MV-4-11 (cell line): ENCODE results near the gene ABCA4.

ENCODE experiments used
- DNase-seq: peaks from one replicate; lab custom pipeline; 2025; lab: John Stamatoyannopoulos, UW

Gene ABCA4

DNA sequence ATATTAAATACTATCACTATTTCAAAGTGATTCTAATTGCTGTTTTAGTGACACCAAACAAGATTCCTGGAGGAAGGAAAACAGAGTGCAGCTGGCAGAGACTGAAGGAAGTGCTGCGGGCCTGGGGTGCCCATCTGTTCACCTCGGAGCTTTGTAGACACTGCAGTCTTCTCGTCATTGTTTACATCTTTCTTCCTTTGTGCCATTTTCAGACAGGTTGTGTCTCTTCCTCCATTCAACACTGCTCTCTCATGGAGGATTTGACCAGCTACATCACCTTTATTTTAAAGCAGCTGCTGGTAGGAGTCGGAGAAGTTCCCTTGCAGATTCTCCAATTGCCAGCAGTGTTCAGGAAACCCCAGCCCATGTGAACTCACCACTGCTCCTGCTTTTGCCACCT lies 37.3 kb downstream of the ABCA4 start:
- no peak for DNase-seq

DNA sequence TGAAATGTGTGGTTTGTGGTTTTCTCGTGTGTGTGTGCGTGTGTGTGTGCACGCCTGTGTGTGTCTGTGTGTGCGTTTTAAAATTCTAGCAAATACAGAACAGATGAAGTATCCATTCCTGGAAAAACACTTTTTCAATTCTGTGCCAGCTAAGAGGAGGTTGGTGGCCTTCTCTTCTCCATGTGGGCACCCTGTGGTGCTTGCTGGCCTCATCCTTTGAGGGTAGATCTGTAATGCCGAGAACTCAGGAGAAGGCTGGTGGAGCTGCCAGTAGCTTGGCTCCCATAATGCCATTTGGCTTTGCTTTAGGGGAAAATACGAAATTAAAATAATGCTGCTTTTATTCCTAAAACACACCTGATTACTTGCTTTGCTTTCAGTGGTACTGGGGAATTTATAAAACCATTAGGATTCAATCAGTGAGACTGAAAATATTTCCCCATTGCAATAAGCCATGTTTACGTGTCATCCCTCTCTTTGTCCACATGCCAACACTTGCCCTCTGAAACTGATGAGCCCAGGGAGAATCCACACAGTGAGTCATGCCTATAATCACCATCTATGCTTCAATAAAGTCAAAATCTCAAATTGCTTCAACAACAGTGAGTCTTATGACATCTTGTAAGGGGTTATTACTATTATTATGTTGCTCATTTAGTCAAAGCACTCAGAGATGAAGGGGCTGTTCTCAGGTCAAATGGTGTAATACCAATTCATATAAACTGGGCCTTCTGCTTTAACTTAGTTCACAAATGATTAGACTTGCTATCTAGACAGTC lies 39.2 kb downstream of the ABCA4 start:
- DNase-seq = no peak

DNA sequence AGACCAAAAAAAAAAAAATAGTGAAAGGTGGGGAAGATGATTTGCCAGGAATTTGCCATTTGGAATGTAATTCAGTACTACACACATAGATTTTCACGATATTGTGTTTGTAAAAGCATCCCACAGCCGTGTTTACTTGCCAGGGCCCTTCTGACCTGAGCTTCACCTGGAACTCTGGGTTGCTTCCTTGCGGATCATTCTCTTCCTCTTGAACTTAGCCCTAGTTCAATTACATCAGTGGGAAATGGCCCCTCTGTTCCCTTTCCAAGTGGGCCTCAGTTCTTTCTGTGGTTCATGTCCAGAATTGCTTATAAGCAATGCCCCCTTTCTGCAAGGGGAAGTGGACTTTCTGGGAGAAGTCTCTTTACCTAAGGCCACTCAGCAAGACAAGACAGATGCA lies 41.0 kb downstream of the ABCA4 start:
- DNase-seq = no peak

DNA sequence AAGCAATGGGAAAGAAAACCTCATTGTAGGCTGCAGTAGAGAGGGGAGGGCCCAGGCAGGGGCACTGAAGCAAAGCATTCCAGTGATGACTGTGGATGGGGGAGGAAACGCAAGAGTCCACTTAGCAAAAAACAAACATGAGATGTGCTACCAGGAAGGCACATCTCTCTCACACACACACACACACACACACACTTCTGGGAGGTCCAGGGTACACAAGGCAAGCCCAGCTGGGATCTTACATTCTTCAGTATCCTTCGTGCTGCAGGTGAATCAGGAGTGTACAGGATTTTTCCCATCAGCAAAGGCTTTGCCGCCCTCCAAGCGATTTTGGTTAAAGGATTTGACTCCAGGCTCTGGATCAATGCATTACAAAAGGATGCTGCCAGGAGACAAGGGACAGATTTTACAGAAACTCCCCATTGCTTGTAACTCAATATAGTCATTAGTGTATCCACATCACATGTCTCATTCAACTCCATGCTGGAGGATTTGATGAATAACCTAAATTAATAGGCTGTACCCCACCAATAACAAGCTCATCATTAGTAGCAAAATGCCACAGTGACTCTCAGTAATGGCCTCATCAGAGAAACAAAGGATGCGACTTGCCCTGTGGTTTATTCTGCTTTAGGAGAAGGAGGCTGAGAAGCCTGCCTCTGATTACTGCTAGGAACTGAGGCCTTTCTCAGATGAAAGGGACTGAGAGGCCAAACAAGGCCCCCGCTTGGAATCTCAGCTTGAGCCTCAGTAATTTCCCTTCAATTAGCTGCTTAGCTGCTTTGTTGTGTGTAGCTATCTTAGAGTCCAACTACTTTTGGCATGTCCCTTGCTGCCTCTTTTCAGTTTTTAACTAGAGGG lies 41.6 kb downstream of the ABCA4 start:
- DNase-seq = no peak

DNA sequence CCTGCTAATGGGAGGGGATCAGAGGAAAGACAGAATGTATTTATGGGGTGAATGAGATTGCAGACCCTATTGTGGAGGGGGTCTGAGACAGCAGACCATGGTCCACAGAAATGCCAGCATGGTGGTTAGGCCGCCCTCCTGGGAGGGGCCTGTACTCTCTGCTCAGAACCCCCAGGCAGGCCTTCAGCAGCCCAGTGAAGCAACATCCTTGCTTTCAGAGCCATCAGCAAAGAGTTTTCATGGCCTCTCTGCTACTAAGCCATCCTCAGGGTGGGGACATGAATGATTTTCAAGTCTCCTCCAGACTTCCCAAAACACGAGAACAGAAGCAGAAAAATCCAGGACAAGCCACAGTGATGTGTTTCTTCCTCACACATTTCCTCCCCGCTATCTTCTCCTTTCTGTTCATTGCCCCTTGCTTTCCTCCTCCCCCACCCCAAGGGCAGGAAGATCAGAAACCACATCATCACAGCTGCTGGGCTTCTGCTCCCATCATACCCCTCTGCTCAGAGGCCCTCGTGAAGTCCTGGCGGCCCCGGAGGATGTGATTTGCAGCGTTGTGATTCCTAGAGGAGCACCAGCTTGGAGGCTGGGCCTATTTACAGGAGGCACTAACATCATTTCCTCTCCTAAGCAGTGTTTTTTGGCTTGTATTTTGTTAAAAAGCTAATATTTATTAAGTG lies 48.0 kb downstream of the ABCA4 start:
- DNase-seq = no peak

DNA sequence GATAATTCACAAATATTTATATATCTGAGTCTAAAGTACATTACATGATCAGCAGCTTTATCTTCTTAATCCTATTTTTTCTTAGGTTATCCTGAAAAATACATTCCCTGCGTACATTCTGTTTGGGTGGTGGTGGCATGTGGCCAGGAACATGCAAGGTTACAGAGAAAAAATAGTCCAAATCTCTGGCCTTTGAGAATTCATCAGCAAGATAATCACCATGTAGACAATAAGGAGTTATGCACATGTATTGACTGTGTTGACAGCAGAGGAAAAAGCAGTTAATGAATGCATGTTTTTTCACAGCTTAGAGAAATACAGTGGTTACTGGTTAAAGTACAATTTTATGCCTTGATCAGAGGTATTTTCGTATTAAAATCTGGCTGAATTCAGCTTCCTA lies 49.0 kb downstream of the ABCA4 start:
- DNase-seq = no peak

DNA sequence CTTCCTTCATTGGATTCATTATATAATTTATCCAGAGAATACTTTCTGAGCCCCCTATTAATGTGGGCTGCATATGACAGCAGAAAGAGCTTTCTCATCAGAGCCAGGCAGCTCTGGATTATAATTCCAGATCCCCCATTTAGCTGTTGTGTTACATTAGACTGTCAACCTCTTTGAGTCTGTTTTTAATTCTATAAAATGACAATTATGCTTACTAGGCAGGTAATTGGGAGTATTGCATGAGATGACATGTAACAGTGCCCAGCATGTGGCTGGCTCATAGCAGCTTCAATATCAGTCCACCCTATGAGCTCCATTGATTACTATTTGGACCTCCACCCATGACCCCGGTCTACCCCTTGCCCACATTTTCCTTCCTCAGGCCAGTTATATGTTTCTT lies 49.6 kb downstream of the ABCA4 start:
- no peak for DNase-seq

DNA sequence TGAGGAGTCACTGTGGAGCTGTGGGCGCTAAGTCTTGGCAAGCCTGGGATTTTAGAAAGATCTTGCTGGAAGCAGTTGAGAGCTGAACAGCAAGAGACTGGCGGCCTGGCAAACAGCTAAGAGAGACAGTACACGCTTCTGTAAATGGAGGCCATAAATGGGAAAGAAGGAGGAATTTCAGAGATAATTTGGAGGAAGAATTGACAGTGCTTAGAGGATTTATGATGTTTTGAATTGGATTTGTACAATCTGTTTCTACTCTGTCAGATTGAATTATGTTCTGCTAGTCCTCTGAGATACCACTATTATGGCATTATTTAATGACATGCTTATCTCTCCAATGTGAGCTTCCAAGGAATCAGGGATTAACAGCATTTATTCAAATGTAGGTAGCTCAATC lies 50.1 kb downstream of the ABCA4 start:
- no peak for DNase-seq

DNA sequence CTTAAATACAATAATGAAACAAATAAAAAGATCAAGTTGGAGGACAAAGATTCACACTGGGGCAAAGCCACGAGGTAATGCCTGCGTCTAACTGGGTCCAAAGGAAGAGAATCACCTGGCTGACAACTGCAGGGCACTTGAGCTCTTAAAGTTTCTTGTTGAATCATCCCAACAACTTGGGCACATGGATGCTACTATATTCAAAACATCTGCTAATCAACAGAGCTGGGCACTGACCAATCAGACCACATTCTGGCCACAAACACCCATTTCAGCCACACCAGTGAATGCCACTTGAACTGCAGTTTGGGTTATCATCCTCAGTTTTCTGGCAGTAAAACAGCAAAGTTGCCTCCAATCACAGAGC lies 51.0 kb downstream of the ABCA4 start:
- no peak for DNase-seq

DNA sequence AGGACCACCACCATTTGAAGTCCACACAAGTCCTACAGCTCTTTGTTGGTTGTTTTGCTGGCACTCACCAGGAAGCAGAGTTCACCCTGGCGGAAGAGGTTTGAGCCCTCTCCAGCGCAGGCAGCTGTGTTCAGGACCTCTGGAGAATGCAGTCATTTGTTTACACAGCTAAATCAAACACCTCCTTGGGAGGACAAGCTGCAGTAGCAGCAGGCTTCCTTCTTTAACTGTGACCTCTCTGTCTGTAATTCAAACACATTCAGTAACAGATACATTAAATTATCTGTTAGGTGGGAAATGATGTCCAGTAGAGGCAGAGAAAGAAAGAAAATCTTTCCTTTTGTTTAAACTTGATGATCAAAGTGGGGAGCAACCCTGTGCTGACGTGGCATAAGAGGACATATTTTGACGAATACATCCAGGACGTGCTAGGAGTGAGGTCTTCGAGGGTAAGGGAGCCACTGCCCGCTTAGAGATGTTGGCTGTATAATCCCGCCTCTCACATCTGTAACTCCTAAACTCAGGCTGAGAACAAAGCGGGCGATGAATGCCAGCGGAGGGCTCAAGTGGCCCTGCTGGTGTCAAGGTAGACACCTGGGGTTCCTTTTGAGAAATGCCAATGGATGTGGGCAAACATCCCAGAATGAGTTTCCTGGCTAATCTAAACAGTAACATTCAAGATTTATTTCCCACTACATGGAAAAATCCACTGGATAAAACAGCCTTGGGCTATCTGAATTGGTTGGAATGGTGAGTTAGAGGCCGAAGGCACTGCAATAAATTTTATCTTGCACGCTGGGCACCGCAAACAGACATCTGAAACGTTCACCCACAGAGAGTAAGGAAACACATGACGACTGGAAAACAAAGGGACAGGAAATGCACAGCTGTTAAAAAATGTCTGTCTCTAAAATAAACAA lies 51.7 kb downstream of the ABCA4 start:
- no peak for DNase-seq

DNA sequence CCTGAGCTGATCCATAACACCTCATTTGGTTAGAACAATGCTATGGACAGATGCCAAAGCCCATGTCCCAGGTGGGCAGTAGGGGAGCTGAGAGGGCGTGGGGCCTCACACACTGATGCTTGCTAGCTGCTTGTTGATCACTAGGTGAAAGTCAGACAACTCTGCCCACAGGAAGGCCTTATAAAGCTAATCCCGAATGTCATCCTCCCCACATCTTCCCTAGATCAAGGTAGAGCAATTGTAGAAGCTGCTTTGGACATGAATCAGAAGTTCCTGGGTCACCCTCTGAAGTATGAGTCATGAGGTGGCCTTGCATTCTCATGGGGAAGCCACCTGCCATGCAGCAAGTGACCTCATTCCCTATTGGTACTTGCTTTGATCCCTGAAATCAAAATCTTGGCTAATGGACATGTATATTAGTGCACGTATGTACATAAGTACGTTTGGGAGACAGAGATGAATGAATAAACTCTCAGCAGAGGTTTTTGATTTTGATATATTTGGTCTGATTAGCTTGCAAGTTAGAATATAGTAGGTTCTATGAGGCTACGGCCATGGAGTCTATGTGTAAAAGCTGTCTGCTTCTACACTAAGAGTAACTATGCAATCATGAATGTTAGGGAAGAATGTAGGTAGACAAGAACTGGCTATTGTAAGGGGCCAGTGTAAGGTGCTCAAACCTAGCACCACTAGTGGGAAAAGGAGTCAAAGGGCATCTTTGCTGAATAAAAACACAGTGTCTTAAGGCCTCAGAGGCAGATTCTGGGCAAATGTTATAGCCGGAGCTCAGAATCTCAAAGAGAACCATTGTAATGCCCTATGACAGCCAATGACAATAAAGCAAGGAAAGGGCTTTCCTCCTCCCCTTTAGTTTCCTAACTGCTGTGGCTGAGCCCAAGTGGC lies 52.6 kb downstream of the ABCA4 start:
- no peak for DNase-seq

DNA sequence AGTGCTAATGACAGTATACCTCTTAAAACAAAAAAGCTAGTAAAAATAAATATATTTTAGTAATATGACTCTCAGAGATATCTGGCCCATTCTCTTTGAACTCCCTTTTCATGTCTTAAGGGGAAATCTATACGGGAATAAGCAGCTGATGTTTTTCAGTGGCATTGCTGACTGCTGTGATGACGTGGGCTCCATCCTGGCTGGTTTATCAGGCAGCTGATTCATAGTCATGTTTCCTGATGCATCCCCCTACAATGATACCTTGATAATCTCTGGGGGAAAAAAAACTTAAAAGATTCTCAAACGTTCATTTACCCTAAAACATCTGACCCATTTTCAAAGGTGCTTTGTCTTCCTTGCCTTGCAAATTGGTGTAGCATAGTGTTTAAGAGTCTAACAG lies 53.8 kb downstream of the ABCA4 start:
- DNase-seq = no peak

DNA sequence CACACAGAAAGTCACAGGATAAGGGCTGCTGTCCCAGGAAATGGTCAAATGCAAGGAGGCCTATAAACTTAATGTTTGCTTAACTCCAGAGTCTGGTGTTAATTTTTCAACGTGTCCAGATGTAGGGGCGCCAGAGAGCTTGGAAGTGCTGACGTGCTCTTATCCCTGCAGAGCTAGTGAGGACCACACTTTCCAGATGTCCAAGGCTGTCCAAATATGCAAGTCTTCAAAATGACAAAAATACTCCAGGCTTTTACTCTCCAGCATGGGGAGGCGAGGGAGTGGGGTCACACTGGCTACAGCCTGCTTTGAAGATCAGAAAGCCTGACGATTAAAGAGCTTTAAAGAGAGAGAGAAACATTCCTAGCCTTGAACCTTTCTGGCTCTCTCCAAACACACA lies 57.6 kb downstream of the ABCA4 start:
- no peak for DNase-seq

DNA sequence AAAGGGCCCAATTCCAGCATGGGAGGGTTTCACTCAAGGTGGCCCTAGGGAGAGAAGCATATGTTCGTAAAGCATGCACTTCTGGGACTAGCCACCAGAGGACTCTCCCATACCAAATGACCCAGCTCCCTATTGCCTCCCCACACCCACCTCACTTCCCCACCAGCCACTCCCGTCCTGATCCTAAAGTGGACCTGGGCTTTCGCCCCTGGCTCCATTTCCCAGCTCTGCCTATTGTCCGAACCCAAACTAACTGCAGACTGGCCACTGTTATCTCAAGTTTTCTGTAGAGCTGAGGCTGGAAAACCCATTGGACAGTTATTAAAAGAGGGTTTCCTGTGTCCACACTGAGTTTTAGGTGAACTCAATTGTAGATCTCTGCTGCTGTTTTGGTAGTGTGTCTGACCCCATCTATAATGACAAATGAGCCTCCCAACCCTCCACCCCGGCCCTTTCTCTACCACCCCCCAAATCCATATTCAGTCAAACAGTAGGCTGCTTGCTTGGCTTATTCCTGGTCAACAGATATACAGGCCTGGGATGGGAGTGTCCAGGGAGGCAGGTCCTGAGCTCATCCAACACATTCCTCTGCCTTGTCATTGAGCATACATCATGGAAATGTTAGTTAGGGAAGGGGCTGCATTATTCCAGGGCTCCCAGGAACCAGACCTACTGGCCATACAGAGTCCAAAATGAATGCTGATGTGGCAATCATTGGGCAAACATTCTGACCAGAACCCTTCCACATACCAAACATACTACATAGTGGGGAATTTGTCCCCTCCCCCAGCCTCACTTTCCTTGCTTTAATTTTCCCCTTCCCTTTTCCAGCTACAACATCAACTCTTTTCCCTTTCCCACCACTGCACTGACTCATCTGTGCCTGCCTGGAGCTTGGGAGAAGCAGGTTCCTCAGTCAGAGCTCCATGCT lies 59.2 kb downstream of the ABCA4 start:
- no peak for DNase-seq

DNA sequence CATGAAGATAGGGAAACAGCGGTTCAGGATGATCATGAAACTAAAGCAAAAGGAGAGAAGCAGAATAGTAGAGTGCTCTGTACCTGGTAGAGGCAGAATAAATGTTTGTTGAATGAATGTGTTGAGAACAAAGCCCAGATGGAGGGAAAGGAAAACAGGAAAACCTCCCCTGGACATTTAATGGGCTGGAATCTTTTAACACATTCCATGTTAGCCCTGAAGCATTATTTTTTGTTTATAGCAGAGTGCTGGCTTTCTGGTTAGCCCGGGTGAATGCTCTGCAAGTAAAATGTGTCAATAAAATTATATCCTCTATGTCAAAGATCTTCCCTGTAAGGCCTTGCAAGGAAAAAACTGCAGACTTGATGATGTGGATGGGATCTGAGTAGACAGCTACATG lies 60.2 kb downstream of the ABCA4 start:
- DNase-seq = no peak

DNA sequence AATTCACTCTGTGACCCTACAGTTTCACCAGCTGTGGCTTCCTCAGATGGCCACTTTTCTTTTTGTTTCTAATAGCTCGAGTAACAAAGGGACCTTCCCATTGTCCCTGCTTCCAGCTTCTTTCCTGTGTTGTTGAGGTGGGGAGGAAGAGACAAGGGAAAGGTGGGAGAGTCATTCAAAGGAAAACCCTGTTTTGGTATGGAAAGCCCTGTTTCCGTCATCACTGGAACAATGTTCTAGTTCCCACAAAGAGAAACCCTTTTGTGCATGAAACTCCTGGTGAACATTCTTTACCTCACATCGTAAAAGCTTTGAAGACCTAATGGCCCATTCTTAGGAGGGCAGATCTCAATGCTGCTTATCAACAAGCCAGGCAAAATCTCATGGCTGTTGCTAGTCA lies 62.2 kb downstream of the ABCA4 start:
- DNase-seq = no peak

DNA sequence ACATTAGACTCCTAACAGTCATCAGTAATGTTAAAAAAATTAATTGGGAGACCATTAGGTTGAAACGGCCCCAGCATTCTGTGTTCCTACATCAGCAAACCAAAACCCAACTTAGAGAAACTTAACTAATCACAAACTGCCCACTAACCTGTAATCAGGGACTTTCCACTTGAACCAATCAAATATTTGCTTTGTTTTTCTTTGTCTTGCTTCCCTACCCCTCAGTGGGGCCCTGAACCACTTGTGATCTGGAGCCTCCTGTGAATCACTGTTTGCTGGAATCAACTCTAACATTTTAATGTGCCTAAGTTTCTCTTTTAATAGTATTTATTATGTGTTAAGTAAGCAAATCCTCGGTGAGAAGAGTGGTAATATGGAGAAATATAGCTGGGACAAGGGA lies 64.0 kb downstream of the ABCA4 start:
- no peak for DNase-seq

DNA sequence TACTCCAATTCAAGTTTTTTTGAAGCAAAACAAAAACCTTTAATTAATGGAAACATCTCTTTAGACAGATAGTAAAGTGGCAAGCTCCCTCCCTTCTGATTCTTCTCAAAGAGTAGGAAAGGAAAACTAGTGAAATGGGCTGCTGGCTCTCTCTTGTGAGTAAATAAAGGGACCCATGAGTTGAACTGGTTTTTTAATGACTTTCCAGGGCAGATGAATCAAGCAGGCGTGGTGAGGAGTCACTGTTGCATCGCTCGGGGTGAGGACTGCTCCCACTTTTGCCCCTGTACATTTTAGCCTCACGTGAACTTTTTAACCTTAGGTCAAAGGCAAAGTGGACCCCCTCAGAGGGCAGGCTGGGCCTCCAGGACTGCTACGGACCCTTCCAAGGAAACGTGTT lies 64.8 kb downstream of the ABCA4 start:
- no peak for DNase-seq

DNA sequence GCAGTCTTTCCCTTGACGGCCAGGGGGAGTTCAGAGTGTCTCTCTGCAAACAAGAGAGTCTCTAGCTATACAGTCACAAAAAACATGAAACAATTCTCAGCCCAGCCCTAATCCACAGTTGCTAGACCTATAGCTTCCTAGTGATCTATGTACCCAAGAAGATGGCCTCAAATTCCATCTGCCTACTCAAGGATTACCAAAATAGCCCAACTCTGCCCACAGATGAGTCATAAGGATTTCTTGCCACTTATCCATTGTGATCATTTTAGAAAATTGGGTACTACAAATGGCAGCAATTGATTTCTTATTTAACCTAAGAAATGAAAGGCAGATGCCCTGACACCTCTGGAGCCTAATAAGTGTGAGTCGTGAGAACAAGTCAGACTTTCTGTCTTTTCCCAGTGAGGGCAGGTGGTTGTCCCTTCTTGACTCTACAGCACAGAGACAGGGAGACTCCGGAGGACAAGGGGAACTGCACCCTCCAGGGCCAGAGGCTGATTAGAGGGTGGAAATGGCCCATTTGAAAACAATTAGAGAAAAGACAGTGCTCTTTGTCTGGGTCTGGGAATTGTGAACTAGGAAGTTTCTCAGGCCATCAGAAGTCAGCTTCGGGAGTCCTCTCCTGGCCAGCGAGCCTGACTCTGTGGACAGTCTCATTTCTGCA lies 65.4 kb downstream of the ABCA4 start:
- no peak for DNase-seq
